Coronary artery (tissue), 2 donors: ENCODE results near the gene LAMC3.
"Not testable (repeated sequence)": the region's sequence is repeated elsewhere in the genome, so short reads cannot be mapped to it uniquely, and the experiment has no call there.

Source experiments
- DNase-seq: peaks from one replicate; pipeline ENCODE4 v3.0.0-alpha.2; 2017; ENCODE audit warnings: low spot score
- H3K27ac ChIP-seq, 2 donors: fragments of 200-600 bp; sonication (generic); one replicate each; pipeline ENCODE4 v1.5.1; 2016 to 2019
- H3K4me3 ChIP-seq: fragments of 200-600 bp; sonication (generic); 2 replicates; pipeline ENCODE4 v1.5.1; 2016; ENCODE audit warnings: mild to moderate bottlenecking, moderate library complexity
- TF ChIP-seq, protein P1 (sequence below): fragments of 200-600 bp; sonication (generic); IDR thresholded peaks from one replicate; pipeline ENCODE4 v1.5.1; 2019; ENCODE audit warnings: antibody characterized with exemption

Gene LAMC3

DNA sequence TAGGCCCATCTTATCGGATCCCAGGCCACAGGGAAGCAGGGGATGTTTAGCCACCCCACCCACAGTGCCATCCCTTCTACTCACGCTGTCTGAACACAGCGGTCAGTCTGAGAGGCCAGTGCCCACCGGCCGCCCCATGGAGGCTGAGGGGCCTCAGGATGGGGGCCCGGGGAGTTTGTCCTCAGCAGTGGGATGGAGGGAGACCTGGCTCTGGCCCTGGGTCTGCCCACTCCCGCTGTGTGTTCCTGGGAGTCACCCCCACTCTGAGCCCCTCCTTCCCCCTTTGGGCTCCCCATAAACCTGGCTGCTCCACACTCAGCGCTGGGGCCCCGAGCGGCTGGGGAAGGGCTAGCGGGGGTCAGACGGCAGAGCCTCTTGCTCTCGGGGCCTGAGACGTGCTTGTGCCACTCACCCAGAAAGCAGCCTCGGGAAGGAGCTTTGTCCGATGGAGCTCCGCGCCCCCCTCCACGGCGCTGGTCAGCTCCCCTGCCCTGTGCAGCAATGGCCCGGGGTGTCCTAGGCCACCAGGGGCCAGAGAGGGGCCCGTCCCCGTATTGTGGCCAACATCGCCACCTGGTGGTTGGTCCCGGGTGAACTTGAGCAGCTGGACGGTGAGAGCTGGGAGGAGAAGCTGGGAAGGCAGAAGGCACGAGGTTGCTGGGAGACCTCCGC lies 10.9 kb upstream of the LAMC3 start:
- no peak for DNase-seq
- no peak overlapping the region for H3K4me3 ChIP-seq

DNA sequence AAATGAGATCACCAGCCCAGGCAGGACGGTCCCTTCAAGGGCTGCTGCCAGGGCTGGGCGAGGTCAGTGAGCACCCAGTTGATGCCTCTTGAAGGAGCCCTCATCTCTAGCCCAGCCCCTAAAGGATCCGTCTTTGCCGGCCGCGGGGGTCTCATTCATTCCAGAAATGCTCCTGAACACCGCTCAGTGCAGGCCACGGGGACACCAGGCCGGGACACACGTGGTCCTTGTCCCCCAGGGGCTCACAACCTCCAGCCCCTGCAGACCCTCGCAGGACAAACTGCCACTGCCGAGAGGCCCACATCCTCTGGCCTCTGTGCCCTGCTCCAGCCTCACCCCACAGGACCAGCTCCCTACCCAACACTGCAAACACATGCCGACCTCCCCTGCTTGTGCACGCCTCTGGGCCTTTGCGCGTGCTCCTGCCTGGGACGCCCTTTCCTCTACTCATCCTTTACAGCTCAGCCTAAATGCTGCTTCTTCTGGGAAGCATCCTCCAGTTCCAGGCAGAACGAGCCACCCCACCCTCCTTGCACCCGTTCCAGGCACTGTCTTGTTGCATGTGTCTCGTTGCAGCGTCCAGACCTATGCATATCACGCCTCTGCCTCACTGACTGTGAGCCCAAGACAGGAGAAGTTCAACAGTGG lies 10.3 kb upstream of the LAMC3 start:
- Histone ChIP-seq H3K4me3 (no peak overlapping the region), H3K27ac (no peak overlapping the region)
- DNase-seq, result no peak
- TF ChIP-seq, protein P1, sequence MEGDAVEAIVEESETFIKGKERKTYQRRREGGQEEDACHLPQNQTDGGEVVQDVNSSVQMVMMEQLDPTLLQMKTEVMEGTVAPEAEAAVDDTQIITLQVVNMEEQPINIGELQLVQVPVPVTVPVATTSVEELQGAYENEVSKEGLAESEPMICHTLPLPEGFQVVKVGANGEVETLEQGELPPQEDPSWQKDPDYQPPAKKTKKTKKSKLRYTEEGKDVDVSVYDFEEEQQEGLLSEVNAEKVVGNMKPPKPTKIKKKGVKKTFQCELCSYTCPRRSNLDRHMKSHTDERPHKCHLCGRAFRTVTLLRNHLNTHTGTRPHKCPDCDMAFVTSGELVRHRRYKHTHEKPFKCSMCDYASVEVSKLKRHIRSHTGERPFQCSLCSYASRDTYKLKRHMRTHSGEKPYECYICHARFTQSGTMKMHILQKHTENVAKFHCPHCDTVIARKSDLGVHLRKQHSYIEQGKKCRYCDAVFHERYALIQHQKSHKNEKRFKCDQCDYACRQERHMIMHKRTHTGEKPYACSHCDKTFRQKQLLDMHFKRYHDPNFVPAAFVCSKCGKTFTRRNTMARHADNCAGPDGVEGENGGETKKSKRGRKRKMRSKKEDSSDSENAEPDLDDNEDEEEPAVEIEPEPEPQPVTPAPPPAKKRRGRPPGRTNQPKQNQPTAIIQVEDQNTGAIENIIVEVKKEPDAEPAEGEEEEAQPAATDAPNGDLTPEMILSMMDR, result peak; percentile 3

More for the DNA sequence above, 10.9 kb upstream of the LAMC3 start:
- H3K27ac ChIP-seq, result no peak overlapping the region
- TF ChIP-seq, protein P1, result peak; percentile 18

DNA sequence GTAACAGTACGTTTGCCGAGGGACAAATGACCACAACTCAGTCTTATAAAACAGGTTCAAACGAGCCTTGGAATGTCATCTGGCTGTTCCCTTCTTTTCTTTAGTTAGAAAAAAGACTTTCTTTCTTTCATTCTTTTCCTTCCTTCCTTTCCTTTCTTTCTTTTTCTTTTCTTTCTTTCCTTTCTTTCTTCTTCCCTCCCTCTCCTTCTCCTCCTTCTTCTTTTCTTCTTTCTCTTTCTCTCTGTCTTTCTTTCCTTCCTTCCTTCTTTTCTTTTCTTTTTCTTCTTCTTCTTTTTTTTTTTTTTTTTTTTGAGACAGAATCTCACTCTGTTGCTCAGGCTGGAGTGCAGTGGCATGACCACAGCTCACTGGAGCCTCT lies 9.7 kb upstream of the LAMC3 start:
- TF ChIP-seq, protein P1, result no peak
- no peak overlapping the region for H3K4me3 ChIP-seq
- H3K27ac ChIP-seq, result no peak overlapping the region
- no peak for DNase-seq

DNA sequence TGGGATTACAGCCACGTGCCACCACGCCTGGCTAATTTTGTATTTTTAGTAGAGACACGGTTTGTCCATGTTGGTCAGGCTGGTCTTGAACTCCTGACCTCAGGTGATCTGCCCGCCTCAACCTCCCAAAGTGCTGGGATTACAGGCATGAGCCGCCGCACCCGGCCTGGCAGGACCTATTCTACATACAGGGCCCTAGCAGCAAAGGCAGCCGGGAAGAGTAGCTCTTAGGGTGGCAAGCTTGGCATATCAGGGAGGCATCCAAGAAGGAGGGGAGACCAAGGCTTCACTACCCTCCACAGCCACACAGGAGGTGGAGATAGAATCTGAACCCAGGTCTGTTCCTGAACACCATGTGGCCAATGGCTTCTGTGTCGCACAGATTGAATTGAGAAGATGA lies 8.4 kb upstream of the LAMC3 start:
- H3K4me3 ChIP-seq, H3K27ac ChIP-seq, DNase-seq: not testable (repeated sequence)

DNA sequence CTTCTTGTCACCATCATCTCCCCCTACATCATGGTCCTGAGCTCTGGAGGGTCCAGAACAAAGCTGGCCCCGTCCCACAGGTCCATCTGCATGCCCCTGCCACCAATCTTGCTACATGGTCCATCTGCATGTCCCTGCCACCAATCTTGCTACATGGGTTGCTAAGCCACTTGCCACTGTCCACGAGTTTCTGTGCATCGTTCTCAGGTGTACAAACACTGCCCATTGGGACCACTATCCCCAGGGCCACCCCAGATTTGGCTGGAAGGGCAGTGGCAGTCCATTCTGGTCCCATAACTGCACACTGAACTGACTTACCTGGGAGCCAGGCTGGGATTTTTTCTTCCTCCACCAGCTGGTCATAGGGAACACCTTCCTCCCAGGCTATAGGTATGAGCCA lies 8.0 kb upstream of the LAMC3 start:
- DNase-seq, result no peak
- TF ChIP-seq, protein P1, result no peak
- no peak overlapping the region for H3K4me3 ChIP-seq
- H3K27ac ChIP-seq, result no peak overlapping the region

DNA sequence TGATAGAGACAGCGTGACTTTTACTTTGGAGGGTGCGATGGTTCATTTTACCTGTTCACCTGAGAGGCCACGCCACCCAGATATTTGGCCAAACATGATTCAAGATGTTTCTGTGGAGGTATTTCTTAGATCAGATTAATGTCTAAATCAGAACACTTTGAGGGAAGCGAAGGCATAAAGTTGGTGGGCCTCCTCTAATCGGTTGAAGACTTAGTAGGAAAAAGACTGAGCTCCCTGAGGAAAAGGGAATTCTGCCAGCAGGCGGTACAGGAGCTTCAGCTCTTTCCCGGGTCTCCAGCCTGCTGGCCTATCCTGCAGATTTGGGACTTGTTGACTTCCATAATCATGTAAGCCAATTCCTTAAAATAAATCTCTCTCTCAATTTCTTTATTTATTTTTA lies 7.0 kb upstream of the LAMC3 start:
- no peak overlapping the region for H3K27ac ChIP-seq
- H3K4me3 ChIP-seq, result no peak overlapping the region
- no peak for DNase-seq
- TF ChIP-seq, protein P1, result no peak

DNA sequence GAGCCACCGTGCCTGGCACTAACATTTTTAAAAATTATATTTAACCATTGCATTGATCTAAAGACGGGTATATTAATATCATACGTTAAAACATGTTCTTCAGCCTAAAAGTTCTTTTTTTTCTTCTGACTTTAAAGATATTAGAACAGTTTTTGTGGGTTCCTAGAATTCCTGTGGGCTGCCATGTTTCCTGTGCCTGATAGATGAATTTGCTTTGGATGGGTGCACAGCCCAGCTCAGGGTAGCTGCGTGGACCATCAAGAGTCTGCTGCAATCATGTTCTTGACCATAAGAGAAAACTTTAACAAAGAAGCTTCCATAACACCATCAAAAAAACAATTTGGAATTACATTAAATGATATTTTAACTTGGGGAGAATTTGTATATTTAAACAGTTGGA lies 2.4 kb upstream of the LAMC3 start:
- DNase-seq, result no peak
- Histone ChIP-seq H3K4me3 (no peak overlapping the region), H3K27ac (no peak overlapping the region)
- TF ChIP-seq, protein P1, result no peak
